PC-9 (cell line): Measurements from ENCODE around the gene CXorf66.

ENCODE experiments used
- EZH2 ChIP-seq: fragments of 200-600 bp; sonication (generic); IDR thresholded peaks from 2 replicates; pipeline ENCODE4 v1.8.0; 2017; ENCODE audit warnings: antibody characterized with exemption, low read depth
- TF ChIP-seq, protein P1 (sequence below): fragments of 200-600 bp; sonication (generic); conservative IDR thresholded peaks from 2 replicates; pipeline ENCODE4 v1.6.1; 2017; ENCODE audit warnings: mixed run types, antibody characterized with exemption, mild to moderate bottlenecking, moderate library complexity

DNA sequence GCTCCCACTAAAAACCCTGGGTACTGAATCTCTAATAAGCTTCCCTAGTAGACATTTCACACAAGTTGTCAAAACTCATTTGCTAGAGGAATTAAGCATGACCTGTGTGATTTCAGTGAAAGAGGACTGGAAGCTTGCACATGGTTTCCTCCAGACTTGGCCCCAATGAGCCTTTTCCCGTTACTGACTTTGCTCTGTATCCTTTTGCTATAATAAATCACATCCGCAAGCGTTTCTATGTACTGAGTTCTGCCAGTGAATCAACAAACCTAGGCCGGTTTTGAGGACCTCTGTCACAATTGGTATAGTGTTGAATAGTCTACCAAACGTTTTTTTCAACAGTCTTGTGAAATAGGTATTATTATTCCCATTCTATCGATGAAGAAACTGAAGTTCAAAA is 40.6 kb downstream of the CXorf66 start:
- TF ChIP-seq, protein P1, sequence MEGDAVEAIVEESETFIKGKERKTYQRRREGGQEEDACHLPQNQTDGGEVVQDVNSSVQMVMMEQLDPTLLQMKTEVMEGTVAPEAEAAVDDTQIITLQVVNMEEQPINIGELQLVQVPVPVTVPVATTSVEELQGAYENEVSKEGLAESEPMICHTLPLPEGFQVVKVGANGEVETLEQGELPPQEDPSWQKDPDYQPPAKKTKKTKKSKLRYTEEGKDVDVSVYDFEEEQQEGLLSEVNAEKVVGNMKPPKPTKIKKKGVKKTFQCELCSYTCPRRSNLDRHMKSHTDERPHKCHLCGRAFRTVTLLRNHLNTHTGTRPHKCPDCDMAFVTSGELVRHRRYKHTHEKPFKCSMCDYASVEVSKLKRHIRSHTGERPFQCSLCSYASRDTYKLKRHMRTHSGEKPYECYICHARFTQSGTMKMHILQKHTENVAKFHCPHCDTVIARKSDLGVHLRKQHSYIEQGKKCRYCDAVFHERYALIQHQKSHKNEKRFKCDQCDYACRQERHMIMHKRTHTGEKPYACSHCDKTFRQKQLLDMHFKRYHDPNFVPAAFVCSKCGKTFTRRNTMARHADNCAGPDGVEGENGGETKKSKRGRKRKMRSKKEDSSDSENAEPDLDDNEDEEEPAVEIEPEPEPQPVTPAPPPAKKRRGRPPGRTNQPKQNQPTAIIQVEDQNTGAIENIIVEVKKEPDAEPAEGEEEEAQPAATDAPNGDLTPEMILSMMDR: no peak
- TF ChIP-seq EZH2: no peak
